HG03175 (cell line): ENCODE results near the gene STAT1.

Experiments
- ATAC-seq: cut with Tn5 transposase; IDR thresholded peaks from one replicate; pipeline ENCODE4 v1.9.1; 2021; ENCODE audit warnings: mild to moderate bottlenecking, moderate library complexity; ENCODE audit not compliant: unreplicated experiment

STAT1 gene

DNA sequence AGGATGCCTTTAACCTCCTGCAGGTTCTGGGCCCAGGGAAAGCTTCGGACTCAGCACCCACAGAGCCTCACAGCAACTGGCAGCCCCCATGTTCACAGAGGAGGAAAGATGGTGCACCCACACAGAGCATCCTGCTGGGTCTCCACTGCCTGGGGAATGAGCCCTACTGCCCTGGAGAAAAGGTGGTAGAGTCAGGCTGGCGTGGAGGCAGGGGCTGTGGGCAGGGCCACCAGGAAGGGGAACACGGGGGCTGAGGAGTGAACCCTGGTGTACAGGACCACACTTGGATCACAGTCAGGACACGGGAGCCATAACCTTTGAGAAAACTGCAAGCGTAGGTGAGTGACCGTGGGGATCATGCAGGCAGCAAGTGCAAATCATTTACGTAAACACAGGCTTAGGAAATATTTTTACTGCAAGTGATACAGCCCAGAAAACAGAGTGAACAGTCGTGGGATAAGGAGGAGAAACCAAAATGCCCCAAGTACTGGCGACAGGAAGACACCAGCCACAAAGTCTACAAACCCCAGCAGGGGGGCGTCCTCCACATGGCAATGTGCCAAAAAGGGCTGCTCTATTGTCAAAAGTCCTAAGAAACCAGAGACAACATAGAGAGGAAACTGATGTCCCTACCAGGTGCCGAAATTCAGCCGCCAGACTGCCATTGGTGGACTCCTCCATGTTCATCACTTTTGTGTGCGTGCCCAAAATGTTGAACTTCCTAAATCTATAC is 27.6 kb downstream of the STAT1 start:
- no peak for ATAC-seq

DNA sequence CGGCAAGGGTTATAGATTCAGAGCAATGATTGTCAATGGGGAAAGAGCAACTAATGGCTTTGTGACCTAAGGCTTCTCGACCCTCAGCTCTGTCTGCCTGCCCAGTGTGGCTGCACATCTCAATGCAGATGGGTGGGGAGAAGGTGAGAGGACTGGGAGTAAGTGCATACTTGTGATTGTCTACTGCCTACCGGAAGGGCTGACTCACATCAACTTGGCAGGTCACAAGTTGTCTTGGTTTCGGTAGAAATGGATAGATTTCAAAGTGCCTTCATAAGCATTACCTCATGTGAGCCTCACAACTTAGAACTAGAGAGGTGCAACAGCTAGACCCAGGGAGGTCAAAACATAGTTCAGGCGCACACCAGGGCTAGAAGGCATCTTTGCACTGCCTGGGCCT is 29.4 kb downstream of the STAT1 start:
- no peak for ATAC-seq

DNA sequence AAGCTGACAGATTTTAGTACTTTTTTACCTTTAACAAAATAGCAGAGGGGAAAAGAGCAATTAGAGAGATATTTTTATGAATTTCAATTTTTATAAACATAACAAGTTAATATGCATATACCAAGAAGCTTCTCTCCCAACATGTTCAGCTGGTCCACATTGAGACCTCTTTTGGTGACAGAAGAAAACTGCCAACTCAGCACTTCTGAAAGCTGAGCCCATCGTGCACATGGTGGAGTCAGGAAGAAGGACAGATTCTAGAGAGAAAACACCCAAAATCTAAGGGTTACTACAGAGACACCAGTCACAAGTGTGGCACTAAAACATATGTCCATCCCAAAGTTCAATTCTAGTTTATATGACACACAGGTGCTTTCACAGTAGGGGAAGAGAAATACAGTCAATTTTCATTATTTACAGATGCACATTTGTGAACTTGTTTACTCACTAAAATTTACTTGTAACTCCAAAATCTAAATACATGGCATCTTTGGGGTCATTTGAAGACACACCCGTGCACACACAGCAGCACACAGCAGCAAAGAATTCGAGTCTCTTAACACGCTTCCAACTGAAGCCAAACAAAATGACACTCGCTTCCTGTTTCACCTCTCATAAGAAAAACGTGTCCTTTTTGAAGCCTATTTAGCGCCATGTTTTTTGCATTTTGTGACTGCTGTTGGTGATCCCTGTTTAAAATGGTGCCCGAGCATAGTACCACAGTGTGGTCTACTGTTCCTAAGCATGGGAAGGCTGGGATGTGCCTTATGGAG is 31.5 kb downstream of the STAT1 start:
- no peak for ATAC-seq

DNA sequence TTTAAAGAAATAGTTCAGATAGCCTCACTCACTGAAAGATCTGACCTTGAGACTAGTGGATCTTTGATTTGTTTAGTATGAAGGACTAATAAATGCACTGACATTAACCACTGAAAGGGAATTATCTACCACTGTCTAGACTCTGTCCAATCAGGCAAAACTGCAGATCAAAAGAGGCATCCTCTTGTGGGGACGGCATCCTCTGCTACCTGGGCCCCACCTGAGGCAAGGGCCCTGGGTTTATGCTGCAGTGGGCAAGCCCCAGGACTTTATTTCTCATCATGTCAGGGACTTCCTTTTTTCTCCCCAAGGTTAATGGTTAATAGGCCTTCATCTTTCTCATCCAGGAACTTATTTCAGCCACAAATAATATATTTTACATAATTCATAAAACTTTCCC is 32.2 kb downstream of the STAT1 start:
- ATAC-seq: no peak

DNA sequence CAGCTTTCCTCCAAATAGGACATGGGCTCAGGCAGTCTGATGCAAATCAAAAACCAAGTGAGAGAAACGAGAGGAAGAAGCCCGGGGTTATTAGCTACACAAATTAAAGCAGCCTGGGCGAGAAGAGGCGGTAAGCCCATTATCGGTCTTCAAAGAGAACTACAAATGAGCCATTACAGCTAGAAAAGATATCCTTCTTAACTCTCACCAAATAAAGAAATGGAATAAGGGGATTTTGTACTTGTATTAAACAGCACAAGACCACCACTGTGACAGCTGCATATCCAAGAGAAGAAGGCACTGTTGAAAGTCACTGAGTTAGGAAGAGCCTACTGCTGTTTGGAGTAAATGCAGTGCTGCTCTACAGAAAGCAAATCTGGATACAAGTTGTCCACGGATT is 32.6 kb downstream of the STAT1 start:
- ATAC-seq: no peak

DNA sequence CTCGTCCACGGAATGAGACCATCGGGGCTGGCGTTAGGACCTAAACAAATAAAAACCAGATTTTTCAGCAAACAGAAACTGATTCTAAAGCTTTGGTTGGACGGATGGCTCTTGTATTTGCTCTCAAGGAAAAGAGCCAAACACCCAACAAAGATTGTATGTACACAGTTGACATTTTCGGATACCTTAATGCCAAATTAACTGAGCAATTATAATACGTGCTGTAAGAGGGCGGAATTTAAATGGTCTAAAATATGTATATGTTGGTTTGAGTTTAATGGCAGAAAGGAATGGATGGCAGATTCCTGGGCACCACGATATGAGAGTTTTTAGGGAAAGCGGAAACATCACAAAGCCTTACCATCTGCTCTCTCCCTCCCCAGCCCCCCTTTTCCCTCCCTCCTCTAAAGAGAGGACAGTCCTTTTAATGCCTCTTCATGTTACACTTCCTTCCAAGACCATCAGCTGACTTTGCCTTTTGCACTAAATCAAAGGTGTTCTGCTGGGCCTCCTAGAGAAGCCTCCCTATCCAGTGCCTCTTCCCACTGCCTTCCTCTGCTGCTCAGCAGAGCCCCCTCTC is 33.3 kb downstream of the STAT1 start:
- ATAC-seq: no peak

DNA sequence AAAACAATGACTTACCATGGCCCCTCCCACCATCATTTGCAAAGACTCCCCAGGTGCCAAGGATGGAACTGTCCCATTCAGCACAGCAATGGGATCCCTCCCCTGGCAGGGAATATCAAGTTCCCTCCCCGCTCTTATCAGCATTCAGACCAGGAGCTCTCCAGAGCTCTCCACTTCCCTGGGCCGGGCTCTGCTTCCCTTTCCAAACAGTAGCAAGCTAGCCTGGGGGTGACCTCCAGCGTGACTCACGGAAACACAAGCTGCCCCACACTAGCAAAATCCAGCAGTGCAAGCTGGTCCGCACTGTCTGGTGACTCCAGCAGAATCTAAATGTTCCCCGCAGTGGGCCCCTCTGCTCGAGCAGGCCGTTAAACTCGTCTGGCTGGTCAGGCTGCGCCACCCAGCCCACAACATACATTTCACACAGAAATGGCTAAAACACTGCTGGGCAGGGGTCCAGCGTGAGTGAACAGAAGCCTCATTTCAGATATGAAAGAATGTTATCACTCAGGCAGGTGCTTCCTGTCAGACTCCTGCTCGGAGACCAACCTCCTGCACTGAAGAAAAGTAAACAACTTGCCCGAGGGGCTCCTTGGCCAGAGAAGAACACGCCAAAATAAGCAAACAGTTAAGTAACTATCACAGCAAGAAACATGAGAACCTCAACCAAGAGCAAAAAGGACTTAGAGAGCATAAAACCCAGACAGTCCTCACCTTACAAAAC is 33.9 kb downstream of the STAT1 start:
- ATAC-seq: no peak

DNA sequence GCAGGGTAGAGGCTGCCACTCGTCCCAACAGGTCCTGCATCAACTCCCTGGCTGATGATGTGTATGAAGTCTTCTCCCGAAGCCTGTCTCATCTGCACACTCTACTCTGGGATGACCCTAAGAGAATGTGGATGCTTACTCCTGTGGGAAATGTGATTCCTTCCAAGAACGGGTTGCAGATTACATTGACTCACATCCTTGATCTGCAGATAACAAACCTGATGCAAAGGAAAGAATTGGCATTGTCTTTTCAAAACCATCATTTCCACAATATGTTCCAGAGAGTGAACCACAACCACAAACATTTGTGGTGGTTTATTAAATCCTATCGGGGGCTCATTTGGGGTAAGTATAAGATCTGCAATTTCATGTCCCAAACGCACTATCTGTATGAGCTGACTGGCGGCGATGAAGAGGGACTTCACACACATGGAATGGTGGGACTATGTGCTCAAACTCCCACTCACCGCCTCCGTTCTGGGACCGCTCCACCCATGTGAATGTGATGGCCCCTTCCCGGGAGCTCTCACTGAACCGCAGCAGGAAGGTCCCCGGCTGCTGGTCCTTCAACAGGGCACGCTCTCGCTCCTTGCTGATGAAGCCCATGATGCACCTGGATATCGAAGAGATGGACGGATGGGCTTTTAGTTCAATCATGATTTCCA is 35.5 kb downstream of the STAT1 start:
- no peak for ATAC-seq

DNA sequence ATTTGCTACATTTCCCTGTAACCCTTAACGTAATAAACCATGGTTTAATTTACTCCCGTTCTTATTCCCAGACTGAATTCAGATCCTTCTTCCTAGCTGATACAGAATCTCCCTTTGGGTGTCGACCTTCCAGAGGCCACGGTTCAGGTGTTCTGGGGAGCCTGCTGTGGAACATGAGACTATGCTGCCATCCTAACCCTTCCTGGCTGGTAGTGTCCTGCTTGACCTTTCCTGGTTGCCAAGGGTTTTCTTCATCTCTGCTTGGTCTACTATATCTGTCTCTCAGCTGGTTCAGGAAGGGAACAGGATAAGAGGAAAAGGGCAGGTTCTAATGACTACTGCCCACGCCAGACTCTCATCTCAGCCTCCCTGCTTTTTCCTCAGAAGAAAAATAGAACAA is 36.5 kb downstream of the STAT1 start:
- ATAC-seq: no peak

DNA sequence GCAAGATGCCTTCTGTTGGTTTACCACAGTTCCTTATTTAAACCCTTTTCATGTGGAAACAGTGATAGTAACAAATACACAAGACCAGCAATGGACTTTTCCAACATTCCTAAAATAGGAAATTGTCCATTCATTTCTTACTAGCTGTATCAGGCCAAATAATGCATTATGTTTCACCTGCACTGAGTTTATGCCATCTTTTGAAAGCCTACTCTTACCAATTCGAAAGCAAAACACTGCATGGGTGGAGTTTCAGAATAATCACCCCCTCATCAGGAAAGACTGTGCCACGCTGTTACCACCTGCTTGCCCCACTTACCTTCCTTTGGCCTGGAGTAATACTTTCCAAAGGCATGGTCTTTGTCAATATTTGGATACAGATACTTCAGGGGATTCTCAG is 37.5 kb downstream of the STAT1 start:
- no peak for ATAC-seq

DNA sequence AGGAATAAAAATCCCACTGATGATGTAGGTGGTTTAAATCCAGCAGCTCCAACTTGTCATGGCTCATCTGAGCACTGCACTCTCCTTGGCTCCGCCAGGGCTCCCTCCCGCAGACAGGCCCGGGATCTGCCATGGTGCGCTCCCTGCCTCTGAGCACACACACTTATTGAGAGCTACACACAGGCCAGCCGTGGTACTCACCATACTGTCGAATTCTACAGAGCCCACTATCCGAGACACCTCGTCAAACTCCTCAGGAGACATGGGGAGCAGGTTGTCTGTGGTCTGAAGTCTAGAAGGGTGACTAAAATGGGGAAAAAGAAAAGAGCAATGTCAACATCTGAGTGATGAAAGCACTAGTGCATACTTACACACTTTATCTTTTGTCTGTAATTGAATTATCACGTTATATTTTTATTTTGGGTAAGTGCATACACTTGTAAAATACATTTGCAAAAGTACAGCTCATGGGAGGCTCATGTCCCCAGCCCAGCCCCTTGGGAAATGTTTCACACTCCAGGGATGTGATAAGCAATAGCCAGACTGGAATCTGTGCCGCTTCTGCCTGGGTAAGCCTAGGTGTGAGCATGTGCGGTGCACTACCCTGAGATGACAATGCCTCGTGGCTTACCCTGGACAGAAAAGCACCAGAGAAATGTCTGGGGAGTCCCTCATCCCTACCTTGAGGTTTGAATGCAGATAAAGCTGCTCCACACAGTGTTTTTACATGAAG is 39.2 kb downstream of the STAT1 start:
- no peak for ATAC-seq

DNA sequence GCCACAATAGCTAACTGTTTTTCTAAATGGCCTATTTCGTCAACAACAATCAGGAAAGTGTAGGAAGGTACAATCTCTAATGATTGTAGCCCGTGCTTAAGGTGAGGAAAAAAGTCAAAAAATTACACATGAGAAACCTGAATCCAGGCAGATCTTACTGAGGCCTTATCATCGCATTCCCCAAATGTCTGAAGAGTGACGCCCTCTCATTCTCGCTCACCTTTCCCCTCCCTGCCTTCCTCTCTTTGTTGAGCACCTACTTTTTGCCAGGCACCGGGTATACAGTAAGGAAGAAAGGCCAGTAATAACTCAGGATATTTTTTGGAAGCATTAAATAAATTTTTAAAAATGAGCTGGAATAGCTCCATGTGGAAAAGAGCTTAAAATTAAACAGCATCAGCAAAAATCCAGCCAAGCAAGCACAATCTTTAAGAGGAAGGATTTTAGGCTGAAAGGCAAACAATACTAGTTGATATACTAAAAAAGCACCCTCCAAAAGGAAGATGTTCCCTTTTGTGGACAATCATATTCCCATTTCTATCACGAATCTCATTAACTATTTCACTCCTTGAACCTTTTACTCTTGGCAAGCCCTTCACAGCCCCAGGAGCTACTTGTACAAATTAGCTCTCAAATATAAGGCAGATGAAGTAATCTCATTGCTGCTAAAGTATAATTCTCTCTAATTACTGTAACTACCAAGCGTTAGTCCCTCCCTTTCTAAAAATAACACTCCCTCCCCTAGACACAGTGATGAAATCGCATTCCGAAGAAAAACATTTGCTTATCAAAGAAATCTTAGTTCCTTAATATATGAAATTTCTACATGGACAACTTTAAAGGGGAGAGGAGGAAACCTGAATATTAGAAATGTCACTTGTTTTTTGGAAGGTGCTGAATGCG is 40.0 kb downstream of the STAT1 start:
- ATAC-seq: no peak

DNA sequence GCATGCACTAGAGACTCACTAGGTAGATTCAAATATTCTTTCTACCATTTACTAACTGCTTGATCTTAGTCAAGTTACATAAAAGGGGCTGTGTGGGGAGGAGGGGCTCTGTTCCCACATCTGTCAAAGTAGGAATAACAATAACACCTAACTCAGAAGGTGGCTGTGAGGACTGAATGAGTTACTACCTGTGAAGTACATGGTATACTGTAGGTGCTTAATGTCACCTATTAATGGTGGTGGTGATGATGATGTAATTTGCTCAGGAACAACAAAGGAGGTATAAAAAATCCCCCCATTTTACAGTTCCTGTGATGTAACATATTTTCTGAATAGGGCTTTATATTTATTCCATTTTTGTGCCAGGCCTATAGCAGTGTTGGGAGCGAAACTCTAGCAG is 40.7 kb downstream of the STAT1 start:
- no peak for ATAC-seq

DNA sequence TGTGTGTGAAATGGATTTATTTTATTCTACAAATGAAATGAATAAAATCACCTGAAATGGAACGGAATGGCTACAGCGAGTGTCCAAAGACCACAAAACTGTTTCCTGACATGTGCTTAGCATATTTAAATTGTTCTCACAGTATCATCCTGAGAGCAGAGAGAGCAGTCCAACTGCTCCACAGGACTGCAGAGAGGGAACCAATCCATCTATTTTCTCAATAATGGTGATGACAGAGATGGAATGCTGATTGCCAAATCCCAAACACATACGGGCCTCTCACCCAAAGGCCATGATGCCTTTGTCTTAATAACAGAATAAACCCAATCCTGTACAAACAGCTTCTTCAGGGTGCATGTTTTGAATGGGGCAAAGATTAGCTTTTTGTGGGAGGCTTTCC is 41.1 kb downstream of the STAT1 start:
- ATAC-seq: no peak

DNA sequence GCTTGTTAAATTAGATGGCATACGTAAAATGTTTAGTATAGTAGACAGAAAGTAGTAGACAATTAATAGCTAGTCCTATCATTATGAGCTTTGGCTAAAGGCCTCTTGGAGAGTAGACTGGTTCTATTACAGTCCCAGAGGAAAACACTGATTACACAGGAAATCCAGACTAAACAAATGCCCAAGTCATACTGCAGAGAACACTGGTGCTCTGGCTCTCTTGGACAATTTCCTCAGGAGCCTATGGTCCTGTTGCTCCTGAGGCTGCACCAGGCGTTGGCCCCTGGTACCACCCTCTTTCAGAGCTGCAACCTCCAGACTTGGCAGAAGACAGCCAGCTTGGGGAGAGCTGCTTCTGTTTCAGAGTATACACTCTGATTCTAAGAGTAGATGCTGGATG is 41.8 kb downstream of the STAT1 start:
- no peak for ATAC-seq

DNA sequence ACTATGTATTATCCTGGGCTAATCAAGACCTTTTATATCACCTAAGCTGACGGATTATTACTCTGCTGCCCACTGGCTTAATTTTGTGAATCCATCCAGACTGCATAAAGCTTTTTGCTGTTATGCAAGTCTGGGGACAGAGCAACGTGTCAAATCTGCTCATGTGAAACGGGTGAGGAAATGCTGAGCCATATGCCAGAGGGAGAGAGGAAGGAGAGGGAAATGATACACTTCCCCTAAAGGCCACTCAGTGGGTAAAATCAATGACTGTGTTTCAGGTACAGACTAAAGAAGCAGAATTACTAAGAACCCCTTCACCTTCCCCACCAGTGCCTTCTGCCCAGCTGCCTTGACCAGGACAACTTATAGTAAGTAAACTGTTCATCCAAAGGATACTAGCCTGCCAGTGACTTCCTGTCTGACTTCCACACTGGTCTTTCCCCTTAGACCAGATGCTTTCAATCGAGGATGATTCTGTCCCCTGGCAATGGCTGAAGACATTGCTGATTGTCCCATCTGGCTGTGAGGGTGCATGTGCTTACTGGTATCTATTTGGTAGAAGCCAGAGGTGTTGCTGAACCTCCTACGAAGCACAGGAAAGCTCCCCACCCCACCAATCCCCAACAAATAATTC is 43.0 kb downstream of the STAT1 start:
- ATAC-seq: no peak

DNA sequence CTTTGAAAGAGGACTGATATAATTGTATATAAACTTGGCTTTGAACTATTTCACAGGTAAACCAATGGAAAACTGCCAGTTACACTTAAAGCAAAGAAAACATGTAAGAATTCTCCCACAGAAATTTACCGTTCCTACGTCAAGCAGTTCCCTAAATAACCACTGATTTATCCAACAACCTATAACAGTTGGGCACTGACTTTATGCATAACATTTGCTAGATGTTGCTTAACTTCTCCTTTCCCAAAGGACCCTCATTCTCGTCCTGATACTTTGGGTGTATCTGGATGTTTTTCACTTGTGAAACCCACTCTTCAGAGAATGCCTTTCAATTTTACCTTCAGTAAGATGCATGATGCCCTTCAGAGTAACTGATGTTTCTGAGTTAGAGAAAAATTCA is 43.8 kb downstream of the STAT1 start:
- ATAC-seq: no peak

DNA sequence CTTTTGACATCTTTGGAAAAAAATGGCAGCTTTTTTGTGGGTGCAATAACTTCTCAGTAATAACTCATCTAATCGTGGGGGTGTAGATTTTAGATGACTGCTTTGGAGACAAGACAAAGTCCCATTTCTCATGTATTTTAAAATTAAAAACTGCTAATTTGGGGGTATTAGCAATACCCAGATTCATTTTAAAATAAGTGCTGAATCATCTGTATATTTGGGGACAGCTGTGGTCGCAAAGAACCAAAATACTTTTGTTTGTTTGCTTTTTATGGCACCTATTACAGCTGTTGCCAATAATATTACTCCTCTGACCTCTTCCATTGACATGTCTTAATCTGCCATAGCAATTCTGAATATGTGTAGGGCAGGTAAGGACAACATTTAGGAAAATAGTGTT is 45.4 kb downstream of the STAT1 start:
- no peak for ATAC-seq
